Activated T-cell treated with anti-CD3 and anti-CD28 coated beads, Interleukin-2, amount 50 U/mL, for 1 hour (primary cell): Measurements from ENCODE around the gene CEP135.
A peak's percentile ranks its signal among the peaks of the same experiment; 100 is the strongest.
"Not testable (repeated sequence)": the region's sequence is repeated elsewhere in the genome, so short reads cannot be mapped to it uniquely, and the experiment has no call there.

Experiments used
- DNase-seq: peaks from one replicate; pipeline ENCODE4 v3.0.0-alpha.2; 2020

Gene CEP135

DNA sequence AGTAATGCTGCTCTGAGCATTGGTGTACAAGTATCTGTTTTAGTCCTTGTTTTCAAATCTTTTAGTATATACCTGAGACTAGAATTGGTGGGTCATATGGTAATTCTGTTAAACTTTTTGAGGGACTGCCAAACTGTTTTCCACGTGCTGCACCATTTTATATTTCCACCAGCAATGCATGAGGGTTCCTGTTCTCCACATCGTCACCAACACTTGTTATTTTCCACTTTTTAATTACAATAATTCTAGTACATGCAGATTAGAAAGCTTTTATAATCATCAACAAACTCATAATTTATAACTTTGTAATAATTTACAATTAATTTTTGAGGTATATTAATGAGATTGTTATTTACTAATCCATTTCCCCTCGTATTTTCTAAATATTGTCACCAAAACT is 79.4 kb downstream of the CEP135 start:
- no peak for DNase-seq

DNA sequence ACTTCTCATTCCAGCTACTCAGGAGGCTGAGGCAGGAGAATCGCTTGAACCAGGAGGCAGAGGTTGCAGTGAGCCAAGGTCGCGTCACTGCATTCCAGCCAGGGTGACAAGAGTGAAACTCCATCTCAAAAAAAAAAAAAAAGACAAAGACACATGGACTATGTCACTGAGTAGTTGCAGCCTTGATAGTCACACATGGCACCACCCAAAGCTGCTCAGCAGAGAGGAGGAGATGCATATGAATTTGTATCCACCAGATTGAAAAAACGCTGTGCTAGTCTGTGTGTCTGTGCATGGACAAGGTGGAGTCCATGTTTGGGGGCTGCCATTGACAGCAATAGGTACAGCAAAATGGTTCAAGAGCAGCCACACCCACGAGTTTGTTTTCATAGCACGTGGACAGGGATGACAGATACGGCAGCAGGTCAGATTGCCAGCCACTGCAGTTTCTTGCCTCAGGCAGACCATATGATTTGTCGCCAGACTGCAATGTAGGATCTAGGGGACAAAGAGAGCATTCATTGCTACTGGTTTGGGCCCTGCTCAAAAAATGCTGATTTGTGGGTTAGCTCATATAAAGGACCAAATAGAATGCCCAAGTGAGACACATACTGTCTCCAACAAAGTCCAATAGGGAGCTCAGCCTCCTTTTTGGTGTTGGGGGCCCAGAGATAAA is 89.9 kb downstream of the CEP135 start:
- no peak for DNase-seq

DNA sequence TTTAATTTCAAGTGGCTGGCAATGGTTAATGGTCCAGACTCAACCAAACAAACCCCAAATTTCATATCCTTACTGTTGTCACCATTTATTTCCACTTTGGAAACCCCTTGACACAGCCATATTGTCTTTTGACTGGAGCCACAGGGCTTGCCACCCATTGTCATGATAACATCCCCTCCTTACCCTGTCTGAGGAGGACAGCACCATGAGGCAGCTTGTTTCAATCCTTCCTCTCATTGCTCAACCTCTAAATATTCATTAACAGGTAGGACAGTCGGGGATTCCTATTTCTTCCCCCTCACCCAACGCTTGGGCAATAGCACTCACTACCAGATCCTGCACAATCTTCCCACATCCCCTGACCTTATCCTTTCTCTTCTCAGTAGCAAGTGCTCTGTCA is 92.1 kb downstream of the CEP135 start:
- DNase-seq: no peak

DNA sequence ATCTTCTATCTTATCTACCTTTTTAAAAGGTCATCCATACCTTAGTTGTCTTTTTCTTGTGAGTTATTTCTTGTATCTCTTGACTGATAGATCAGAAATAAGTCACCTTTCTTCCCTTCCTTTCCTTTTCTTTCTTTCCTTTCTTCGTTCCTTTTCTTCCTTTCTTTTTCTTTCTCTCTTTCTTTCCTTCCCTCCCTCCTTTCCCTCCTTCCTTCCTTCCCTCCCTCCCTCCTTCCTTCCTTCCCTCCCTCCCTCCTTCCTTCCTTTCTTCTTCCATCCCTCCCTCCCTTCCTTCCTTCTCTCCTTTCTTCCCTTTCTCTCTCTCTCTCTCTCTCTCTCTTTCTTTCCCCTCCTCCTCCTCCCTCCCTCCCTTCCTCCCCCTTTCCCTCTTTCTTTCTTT is 93.5 kb downstream of the CEP135 start:
- no peak for DNase-seq

DNA sequence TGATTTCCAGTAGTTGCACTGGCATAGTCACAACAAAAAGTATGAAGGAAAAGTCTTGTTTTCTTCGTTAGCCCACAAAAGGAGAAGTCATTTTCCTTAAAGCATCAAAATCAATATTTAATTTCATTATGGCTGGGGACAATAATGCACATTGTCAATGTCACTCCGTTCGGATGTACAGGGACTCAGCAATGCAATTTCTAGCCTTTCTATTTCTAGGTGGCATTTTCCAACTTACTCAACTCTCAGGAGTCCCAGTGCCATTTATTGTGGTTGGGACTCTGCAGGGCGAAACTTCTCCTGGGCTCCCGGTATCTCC is 99.6 kb downstream of the CEP135 start:
- no peak for DNase-seq

DNA sequence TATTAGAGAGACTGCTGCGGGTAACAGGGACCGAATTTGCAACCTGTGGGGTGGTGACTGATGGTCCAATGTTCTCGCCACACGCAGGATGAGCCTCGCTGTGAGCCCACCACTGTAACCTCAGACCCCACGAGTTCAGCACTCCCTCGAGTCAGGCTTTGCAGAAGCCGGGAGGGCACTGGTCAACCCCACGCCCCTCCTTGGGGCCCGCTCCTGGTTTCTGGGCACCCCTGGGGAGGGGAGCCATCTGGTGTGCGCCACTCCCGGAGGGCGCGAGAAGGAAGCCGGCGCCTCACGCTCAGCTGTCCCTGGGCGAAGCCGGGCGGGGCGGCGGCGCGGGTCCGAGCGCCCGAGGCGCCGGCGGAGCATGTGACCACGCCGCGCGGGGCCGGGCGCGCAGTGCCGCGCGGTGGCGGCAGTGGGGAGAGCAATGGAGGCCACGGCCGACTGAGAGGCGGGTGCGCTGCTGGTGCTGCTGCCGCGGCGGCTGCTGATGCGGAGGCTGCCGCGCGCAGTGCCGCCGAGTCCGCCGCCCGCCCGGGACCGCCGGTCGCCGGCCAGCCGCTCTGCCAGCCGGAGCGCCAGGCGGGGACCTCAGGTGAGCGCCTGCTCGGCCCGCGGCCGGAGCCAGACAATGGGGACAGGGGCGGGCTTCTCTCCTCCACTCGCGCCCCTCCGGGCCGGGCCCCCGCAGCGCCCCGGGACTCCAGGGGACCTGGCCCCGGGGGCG is 100.1 kb downstream of the CEP135 start:
- peak; percentile 29 for DNase-seq

DNA sequence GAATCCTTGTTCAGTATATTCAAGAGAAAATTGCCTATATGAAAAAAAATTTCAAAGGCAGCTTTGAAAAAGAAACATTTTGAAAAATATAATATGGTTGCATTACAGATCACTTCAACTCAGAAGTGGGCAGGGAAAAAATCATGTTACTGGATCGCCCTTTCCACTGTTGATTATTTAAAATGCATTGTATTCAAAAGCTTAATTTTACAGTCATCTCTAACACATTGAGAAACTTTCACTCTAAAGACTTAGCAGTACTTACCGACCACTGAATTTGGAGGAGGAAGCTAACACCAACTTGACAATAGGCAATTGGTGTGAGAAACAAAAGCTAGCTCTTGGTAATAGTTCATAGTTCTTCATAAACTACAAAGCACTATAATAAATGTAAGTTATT is 101.9 kb downstream of the CEP135 start:
- no peak for DNase-seq

DNA sequence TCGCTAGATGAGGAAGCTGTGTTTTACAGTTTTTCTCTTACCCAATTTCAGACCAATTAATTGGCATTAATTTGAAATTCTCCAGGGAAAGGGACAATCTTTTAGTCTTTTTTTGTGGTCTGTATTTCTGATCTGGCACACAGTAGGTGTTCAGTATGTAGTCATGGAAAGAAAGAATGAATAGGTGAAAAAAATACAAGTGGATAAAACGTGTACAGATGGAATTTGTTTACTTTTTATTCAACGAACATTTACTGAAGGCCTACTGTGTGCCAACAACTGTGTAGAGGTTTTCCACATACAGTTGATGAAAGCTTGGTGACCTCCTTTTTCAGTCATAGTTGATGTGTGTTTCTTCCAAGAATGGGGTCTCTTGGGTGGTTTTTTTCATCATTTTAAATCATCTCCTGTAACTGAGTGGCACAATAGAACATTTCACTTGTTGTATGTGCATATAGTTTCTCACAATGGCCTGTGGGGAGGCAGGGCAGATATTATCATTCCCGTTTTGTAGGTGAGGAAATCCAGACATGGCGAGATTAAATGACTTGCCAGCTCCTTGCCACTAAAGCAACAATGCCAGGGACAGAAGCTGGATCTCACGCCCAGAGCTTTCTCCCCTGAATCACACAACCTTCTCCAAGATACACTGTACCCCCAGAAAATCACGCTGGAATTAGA is 102.4 kb downstream of the CEP135 start:
- DNase-seq: no peak

DNA sequence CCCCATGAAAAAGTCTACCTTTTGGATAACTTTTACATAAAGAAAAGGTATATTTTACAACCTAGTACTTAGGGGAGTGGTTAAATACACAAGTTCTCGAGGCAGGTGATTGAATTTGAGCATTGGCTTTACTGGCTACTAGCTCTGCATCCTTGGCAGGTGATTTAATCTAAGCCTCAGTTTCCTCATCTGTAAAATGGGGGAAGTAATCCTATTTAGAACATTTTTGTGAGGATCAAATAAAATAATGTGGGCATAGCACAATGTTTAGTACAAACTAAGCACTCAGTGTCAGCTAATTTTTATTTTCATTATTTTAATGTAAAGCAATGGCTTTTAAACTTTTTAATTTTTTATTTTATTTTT is 102.9 kb downstream of the CEP135 start:
- DNase-seq: no peak

DNA sequence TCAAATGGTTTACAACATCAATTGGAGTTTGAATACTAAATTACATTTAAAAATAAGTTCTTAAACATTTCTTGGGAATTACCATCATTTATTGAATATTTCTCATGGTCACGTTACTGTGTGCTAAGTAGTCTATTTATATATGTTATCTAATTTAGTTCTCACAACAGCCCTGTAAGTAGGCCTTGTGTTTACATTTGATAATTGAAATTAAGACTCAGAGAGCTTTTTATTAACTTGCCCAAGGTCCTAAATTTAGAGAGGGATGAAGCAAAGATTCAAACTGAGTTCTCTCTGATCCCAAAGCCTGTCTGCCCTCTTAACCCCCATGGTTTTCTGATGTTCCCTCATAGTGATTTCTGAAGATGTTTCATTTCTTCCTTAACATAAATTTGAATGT is 103.7 kb downstream of the CEP135 start:
- no peak for DNase-seq

DNA sequence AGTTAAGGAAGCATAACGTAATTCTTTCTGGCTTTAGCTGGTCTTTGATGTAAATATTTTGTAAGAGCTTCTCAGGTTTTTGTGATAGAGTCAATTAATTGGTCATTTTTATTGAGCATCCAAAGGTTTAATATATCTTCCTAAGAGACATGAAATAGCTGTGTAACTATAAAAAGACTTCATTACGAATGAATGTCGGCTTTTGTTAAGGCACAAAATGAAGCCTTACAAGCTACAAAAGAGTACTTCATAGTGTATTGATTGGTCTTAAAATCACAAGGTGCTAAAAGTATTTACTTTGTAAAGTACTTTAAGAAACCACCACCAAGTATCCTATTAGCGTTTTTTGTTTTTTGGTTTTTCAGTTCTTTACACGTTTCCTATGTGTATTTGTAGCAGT is 104.2 kb downstream of the CEP135 start:
- DNase-seq: no peak

DNA sequence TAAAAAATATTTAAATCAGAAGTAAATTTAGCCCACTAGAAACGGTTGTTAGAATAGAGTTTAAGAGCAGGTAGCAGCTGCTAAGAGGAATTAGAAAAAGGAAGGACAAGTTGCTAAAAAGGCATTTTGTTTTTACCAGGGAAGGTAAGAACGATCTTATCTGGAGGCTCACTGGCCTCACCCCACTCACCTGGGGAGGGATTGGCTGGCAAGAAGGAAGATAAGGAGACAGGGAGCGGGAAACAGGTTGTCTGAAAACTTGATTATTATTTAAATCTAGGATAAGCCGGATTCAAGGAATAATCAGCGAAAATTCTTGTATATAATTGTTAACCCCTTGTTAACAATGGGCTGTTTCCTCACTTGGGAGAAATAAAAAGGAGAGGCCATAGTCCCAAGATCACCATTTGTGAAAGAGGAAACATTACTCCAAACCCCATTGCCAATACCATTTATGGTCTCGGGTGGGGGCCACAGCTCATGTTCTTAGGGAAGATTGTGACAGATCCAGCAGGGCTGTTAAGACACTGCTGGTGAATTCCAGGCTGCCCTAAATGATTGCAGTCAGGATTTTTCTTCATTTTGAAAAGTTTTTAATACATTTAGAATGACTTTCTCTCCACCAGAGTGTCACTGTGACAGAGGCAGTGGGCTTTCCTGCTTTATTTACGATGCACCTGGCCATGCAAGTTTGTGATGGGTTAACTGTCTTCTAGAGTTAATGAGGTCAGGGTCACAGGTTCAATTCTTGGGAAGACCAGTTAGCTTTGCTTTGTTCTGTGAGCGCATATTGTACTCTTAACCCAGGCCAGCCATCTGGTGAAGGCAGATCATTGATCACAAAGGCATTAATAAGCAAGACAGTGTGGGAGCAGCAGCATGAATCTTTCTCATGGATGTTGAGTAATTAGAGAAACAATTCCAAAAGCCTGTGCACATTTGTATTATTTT is 106.6 kb downstream of the CEP135 start:
- DNase-seq: no peak

DNA sequence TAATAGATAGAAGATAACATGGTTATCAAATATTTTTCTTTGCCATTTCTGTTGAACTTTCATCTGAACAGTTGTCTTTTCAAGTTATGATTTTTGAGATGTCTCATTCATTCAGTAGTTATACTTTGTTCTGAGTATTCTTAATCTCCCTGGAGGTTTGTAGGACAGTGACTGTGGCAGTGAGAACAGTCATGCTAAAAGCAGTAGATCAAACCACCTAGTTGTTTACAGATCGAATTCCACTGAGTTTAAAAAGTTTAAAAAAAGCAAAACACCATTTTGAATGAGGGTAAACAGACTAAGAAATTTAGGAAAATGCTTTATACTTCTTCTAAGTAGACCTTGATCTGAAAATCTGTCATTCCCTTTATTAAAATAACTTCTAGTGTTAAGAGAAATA is 107.2 kb downstream of the CEP135 start:
- DNase-seq: no peak

DNA sequence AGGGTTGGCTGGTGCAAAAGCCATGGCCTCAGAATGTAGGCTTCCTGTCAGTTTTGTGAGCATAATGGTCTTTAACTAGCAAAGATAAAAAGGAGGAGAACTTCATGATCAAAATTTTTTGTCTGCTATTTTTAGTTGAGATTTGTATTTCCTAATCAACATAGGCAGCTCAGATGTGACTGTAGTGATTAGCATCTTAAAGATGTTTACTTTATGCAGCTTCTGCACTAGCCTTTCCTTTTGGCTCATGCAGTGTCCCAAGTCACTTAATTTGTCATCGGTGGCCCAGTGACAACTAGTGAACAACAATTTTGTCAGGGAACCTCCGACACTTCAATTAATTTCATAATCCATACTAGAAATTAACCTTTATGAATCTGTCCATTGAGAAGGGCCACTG is 109.8 kb downstream of the CEP135 start:
- DNase-seq: no peak

DNA sequence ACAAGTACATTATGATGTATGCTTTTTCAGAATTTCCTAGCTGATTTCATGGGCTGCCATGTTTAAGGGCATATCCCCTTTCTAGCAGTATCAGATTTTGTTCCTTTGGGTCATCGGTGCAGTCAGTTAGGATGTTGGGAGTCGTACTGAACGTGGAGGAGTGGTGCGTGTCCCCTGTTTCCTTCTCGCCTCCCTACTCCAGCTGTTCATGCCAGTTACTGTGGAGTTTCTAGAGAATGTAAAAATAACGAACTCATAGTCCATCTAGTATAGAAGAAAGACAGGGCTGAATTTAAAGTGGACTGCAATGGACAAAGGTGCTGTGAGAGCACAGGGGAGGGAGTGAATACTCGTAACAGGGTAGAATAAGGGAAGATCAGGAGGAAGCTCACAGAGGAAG is 111.3 kb downstream of the CEP135 start:
- DNase-seq: no peak

DNA sequence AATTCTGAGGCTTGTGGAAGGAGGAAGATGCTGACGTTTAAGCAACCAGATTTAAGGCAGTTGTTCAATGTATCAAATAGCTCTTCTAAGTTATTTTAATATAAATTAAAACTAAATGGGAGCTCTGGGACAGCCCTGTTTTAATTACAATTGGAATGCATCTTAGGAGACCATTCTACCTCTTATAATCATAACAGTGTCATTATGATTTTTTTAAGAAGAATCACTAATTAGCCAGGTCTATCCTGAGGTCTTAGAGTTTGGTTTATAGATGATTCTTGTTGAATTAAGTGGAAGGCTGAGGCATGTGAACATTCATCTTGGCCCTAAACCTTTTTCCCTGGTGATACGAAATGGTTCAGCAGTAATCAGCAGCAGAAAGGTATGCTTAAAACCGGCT is 113.4 kb downstream of the CEP135 start:
- DNase-seq: no peak

DNA sequence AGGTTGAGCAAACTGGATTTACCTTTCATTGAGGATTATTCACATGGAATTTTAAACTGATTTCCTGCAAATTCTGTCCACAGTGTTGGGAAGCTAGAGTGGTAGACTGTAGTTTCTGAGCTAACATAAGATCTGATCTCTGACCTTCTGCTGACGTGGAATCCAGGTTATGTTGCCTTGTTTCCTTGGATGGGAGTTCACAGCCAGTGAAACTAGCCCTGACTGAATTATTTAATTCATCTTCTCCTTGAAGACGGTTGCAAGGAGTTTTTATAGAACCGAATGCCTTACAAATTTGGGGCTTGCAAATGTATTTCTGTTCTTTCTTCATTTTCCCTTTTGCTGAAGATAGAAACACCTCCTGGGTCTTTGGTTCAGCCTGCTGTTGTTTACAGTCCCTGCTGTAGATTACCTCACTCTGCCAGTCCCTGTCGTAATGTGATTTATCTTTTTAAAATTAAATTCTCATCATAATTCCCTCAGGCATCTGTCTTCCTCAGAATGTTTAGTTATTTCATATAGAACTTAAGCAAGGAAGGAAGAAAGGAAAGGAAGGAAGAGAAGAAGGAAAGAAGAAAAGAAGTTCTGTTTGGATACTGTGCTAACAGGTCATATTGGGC is 113.9 kb downstream of the CEP135 start:
- DNase-seq: no peak

DNA sequence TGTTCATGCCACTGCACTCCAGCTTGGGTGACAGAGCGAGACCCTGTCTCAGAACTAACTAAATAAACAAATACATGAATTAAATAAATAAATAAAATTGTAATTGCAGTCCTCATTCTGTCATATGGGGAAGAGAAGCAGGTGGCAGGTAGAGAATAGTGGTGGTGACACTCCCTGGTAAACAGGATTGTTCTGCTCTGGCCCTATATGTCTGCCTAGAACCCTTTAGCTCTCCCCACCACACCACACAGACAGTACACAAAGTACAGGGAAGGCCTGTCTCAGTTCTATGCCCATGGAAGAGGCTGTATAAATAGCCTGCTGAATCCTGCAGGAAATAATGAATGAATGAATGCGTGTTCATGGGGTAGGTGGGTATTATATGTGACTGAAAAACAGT is 117.7 kb downstream of the CEP135 start:
- no peak for DNase-seq

DNA sequence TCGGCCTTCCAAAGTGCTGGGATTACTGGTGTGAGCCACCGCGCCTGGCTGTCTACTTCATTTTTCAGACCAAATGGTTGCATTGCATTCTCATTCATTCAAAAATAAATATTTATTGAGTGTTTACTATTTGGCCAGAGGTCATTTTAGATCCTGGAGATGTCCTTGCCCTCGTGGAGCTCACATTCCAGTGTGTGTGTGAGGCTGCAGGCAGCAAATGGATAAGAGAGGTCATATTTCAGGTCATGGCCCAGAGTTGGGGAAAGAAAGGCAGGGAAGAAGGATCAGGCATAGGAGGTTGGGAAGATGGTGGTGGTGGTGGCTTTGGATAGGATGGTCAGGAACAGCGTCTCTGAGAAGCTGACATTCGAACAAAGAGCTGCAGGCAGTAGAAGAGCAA is 119.1 kb downstream of the CEP135 start:
- no peak for DNase-seq

DNA sequence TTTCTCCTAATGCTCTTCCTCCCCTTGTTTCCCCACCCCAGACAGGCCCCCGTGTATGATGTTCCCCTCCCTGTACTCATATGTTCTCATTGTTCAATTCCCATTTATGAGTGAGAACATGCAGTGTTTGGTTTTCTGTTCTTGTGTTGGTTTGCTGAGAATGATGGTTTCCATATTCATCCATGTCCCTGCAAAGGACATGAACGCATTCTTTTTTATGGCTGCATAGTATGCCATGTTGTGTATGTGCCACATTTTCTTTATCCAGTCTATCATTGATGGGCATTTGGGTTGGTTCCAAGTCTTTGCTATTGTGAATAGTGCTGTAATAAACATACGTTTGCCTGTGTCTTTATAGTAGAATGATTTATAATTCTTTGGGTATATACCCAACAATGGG is 124.0 kb downstream of the CEP135 start:
- not testable (repeated sequence) for DNase-seq

DNA sequence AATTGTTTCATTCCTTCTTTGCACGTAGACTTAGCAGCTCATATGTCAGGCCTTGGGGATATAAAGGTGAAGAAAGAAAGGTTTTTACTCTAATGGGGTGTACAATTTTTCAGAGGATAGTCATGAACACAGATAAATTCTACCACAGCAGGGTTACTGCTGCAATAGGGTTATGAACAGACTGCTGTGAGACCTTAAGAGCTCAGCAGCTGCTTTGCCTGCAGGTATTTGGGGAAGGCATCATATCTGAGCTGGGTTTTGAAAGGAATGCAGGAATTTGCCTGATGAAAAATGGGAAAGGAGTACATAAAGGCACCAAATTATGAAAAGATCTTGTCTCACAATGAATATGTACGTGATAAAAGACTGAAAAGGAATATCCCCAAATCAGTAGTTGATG is 128.9 kb downstream of the CEP135 start:
- DNase-seq: no peak

DNA sequence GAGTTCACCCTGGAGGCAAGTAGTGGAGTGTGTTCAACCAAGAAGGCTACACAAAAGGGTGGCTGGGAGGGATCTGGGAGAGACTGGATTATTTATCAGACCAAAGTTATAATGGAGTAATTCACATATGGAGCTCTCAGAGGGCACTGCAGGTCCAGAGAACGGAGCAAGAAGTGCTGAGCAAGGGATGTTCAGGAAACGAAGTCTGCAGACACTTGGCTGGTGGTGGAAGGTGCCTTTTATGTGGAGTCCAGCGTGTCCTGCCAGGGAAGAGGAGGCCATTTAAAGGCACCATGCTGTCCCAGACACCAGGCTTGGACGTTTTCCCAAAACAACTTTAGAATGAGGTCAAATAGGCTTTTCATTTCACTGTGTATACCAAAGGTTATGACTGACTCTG is 130.1 kb downstream of the CEP135 start:
- no peak for DNase-seq

DNA sequence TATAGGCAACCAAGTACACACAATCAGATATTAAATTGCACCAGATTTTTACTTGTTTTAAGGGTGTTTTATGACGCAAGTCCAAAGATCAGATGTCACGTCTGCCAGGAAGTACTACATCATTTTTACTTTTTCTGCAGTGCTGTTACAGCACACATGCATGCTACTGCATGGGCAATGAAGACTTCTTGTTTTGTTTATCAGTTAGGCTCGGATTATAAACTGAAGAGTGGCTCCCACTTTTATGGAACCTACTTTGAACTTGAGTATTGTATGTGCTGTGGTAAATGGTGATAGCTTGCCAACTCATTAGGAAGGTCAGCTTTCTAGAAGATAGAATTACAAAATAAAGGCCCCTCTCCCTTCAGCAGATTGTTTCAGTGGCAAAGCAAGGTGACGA is 131.6 kb downstream of the CEP135 start:
- DNase-seq: no peak
